ENCODE measurements around the gene ABI1.

Gene ABI1

GRCh38 chr10:26799342-26799741, 61.4 kb downstream of the ABI1 start:
- Histone ChIP-seq H3K27me3 (ENCODE audit: control insufficient read depth, insufficient read depth, low read length) (no peaks in the 10 kb centered on the region), H3K36me3 (ENCODE audit: control insufficient read depth, insufficient read depth, low read length) (no peaks in the 10 kb centered on the region), H2AFZ (no peak overlapping the region), H3K4me2 (ENCODE audit: low read length) (no peak overlapping the region), H3K79me2 (peaks cover 50% of the 10 kb centered on the region), H3K4me1 (no peaks in the 10 kb centered on the region), H3K9ac (no peak overlapping the region), H3K27ac (no peak overlapping the region), H3K4me3 (ENCODE audit: low read depth, low read length) (no peak overlapping the region), H3K9me3 (ENCODE audit: control insufficient read depth, low read length) (no peaks in the 10 kb centered on the region)
- no peak for TF ChIP-seq CTCF (IDR thresholded peaks at IDR 0.05)

- no peaks in the 10 kb centered on the region for H3K4me1 ChIP-seq
- no peak overlapping the region for H3K27ac ChIP-seq
- no peak for TF ChIP-seq CTCF (IDR thresholded peaks at IDR 0.05)
- no peak overlapping the region for H3K4me2 ChIP-seq (ENCODE audit: low read length)
- peaks cover 50% of the 10 kb centered on the region for H3K79me2 ChIP-seq
- H3K9me3 ChIP-seq (ENCODE audit: control insufficient read depth, low read length) = no peaks in the 10 kb centered on the region
- no peak overlapping the region for H3K9ac ChIP-seq
- no peaks in the 10 kb centered on the region for H3K27me3 ChIP-seq (ENCODE audit: control insufficient read depth, insufficient read depth, low read length)
- H2AFZ ChIP-seq = no peak overlapping the region
- no peak overlapping the region for H3K4me3 ChIP-seq (ENCODE audit: low read depth, low read length)
- no peaks in the 10 kb centered on the region for H3K36me3 ChIP-seq (ENCODE audit: control insufficient read depth, insufficient read depth, low read length)
These were observed 62.5 kb downstream of the ABI1 start for GRCh38 chr10:26798298-26798697.

- Histone ChIP-seq H3K36me3 (ENCODE audit: control insufficient read depth, insufficient read depth, low read length) (no peaks in the 10 kb centered on the region), H2AFZ (no peak overlapping the region), H3K4me1 (no peaks in the 10 kb centered on the region), H3K27me3 (ENCODE audit: control insufficient read depth, insufficient read depth, low read length) (no peaks in the 10 kb centered on the region), H3K9ac (no peak overlapping the region), H3K4me3 (ENCODE audit: low read depth, low read length) (no peak overlapping the region), H3K27ac (no peak overlapping the region), H3K79me2 (peaks cover 44% of the 10 kb centered on the region), H3K9me3 (ENCODE audit: control insufficient read depth, low read length) (no peaks in the 10 kb centered on the region), H3K4me2 (ENCODE audit: low read length) (no peak overlapping the region)
- TF ChIP-seq CTCF (IDR thresholded peaks at IDR 0.05) = no peak
These were observed 63.4 kb downstream of the ABI1 start for GRCh38 chr10:26797340-26797739.

- no peak overlapping the region for H3K4me3 ChIP-seq (ENCODE audit: low read depth, low read length)
- no peaks in the 10 kb centered on the region for H3K4me1 ChIP-seq
- no peak overlapping the region for H3K9ac ChIP-seq
- no peaks in the 10 kb centered on the region for H3K36me3 ChIP-seq (ENCODE audit: control insufficient read depth, insufficient read depth, low read length)
- H3K4me2 ChIP-seq (ENCODE audit: low read length) = no peak overlapping the region
- H3K27ac ChIP-seq = no peak overlapping the region
- H3K9me3 ChIP-seq (ENCODE audit: control insufficient read depth, low read length) = no peaks in the 10 kb centered on the region
- TF ChIP-seq CTCF (IDR thresholded peaks at IDR 0.05) = no peak
- H2AFZ ChIP-seq = no peak overlapping the region
- H3K79me2 ChIP-seq = peaks cover 40% of the 10 kb centered on the region
- H3K27me3 ChIP-seq (ENCODE audit: control insufficient read depth, insufficient read depth, low read length) = no peaks in the 10 kb centered on the region
These were observed 67.8 kb downstream of the ABI1 start for GRCh38 chr10:26792758-26793495.

All from parathyroid adenoma (tissue), 2 donors.